ENCODE data around the gene SOX13.

DNA sequence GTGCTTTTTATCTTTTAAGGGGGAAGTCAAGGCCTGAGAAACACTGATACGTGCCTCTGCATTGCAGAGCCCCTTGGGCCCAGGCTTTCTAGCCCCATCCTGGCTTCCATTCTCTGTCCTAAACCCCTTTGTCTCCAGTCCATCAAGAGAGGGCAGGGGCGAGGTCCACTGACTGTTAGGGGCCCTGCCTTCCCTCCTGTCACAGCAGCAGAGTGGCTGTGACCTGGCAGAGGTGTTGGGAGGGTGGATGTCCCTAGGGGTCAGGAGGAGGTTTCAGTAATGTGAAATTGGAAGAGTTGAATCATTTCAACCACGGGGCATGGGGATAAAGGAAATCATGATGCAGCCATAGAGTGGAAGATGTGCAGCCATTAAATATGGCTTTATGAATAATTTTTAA is 24.0 kb downstream of the SOX13 start:
- TF ChIP-seq CTCF (IDR thresholded peaks at IDR 0.05; ENCODE audit: insufficient read depth, low read length) (no peak), GABPA (IDR thresholded peaks at IDR 0.05; ENCODE audit: low read depth) (no peak), POLR2AphosphoS5 (IDR thresholded peaks at IDR 0.05; ENCODE audit: low read depth) (no peak), SPI1 (IDR thresholded peaks at IDR 0.05; ENCODE audit: borderline replicate concordance, low read depth) (no peak)
- TF ChIP-seq, protein P1, sequence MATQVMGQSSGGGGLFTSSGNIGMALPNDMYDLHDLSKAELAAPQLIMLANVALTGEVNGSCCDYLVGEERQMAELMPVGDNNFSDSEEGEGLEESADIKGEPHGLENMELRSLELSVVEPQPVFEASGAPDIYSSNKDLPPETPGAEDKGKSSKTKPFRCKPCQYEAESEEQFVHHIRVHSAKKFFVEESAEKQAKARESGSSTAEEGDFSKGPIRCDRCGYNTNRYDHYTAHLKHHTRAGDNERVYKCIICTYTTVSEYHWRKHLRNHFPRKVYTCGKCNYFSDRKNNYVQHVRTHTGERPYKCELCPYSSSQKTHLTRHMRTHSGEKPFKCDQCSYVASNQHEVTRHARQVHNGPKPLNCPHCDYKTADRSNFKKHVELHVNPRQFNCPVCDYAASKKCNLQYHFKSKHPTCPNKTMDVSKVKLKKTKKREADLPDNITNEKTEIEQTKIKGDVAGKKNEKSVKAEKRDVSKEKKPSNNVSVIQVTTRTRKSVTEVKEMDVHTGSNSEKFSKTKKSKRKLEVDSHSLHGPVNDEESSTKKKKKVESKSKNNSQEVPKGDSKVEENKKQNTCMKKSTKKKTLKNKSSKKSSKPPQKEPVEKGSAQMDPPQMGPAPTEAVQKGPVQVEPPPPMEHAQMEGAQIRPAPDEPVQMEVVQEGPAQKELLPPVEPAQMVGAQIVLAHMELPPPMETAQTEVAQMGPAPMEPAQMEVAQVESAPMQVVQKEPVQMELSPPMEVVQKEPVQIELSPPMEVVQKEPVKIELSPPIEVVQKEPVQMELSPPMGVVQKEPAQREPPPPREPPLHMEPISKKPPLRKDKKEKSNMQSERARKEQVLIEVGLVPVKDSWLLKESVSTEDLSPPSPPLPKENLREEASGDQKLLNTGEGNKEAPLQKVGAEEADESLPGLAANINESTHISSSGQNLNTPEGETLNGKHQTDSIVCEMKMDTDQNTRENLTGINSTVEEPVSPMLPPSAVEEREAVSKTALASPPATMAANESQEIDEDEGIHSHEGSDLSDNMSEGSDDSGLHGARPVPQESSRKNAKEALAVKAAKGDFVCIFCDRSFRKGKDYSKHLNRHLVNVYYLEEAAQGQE (IDR thresholded peaks at IDR 0.05; ENCODE audit: insufficient replicate concordance, low read depth): no peak
